IMR-90 (cell line): Measurements from ENCODE around the gene FTL. TPM values are rescaled to one million over a fixed set of nuclear protein-coding genes. Genes with fewer than 3 reads are reported as not detected.
A peak's percentile ranks its signal among the peaks of the same experiment; 100 is the strongest.

ENCODE experiments used
- ATAC-seq: fragments of 200-7000 bp; cut with Tn5 transposase; 2 replicates; pipeline ENCODE4 v1.9.1; 2020; ENCODE audit warnings: low read depth, mild to moderate bottlenecking, moderate library complexity
- BruUV-seq: library from RNA; stranded (reverse); fragments of 400-500 nt; replicated peaks from 2 replicates; lab custom pipeline; 2021; lab: Mats Ljungman, UMichigan
- CTCF ChIA-PET: fragments of 300-600 bp; formaldehyde crosslinking; extraction: SDS; loops from one replicate; lab custom pipeline; 2021; ENCODE audit warnings: antibody characterized with exemption; lab: Yijun Ruan, JAX
- POLR2A ChIA-PET: fragments of 300-600 bp; sonication (Branson Sonifier 250); formaldehyde crosslinking; loops from one replicate; lab custom pipeline; 2022; ENCODE audit warnings: antibody characterized with exemption; ENCODE audit not compliant: unreplicated experiment; lab: Charles Lee
- DNase-seq: peaks from one replicate; pipeline ENCODE4 v3.0.0; 2013
- H2AFZ ChIP-seq: replicated peaks from 2 replicates; pipeline ENCODE3; 2013; ENCODE audit warnings: low read length, mild to moderate bottlenecking; ENCODE audit not compliant: poor library complexity
- H2AK5ac ChIP-seq: 2 replicates; pipeline ENCODE4 v1.6.1; 2013; ENCODE audit warnings: low read depth, low read length, inconsistent platforms
- H2AK9ac ChIP-seq: replicated peaks from 2 replicates; pipeline ENCODE3; 2013; ENCODE audit warnings: mild to moderate bottlenecking, low read depth, low read length, moderate library complexity; ENCODE audit not compliant: poor library complexity
- H2BK120ac ChIP-seq: 2 replicates; pipeline ENCODE4 v1.6.1; 2013; ENCODE audit warnings: low read depth, low read length, inconsistent platforms
- H2BK15ac ChIP-seq: 3 replicates; pipeline ENCODE4 v1.6.1; 2013; ENCODE audit warnings: low read depth, low read length, inconsistent platforms
- H2BK20ac ChIP-seq: 2 replicates; pipeline ENCODE4 v1.6.1; 2013; ENCODE audit warnings: low read depth, mild to moderate bottlenecking, inconsistent platforms, low read length, moderate library complexity
- H2BK5ac ChIP-seq: 2 replicates; pipeline ENCODE4 v1.6.1; 2013; ENCODE audit warnings: mild to moderate bottlenecking, low read depth, low read length, inconsistent platforms; ENCODE audit not compliant: poor library complexity, severe bottlenecking
- H3K14ac ChIP-seq: replicated peaks from 2 replicates; pipeline ENCODE4 v1.6.1; 2013; ENCODE audit warnings: low read depth, low read length, inconsistent platforms
- H3K18ac ChIP-seq: 2 replicates; pipeline ENCODE4 v1.6.1; 2013; ENCODE audit warnings: low read depth, low read length, control low read depth
- H3K23ac ChIP-seq: 2 replicates; pipeline ENCODE4 v1.6.1; 2013; ENCODE audit warnings: low read depth, low read length, inconsistent platforms
- H3K27ac ChIP-seq: 2 replicates; pipeline ENCODE4 v1.5.1; 2013; ENCODE audit warnings: mild to moderate bottlenecking, control low read depth, low read length; ENCODE audit not compliant: insufficient read depth
- H3K27me3 ChIP-seq: 2 replicates; pipeline ENCODE4 v1.6.1; 2013; ENCODE audit warnings: low read length; ENCODE audit not compliant: control insufficient read depth, insufficient read depth
- H3K36me3 ChIP-seq: 2 replicates; pipeline ENCODE4 v1.6.1; 2013; ENCODE audit warnings: low read length, mixed read lengths; ENCODE audit not compliant: control insufficient read depth, insufficient read depth
- H3K4ac ChIP-seq: 2 replicates; pipeline ENCODE4 v1.6.1; 2013; ENCODE audit warnings: low read depth, low read length, inconsistent platforms
- H3K4me1 ChIP-seq: 2 replicates; pipeline ENCODE4 v1.6.1; 2013; ENCODE audit warnings: low read length, mixed read lengths; ENCODE audit not compliant: control insufficient read depth, insufficient read depth
- H3K4me2 ChIP-seq: 2 replicates; pipeline ENCODE4 v1.6.1; 2013; ENCODE audit warnings: low read depth, mild to moderate bottlenecking, control low read depth, low read length, moderate library complexity
- H3K4me3 ChIP-seq: 2 replicates; pipeline ENCODE4 v1.5.1; 2013; ENCODE audit warnings: low read depth, mild to moderate bottlenecking, control low read depth, low read length, moderate library complexity; ENCODE audit not compliant: insufficient read depth
- H3K56ac ChIP-seq: 2 replicates; pipeline ENCODE4 v1.6.1; 2013; ENCODE audit warnings: low read length, inconsistent platforms; ENCODE audit not compliant: insufficient read depth; ENCODE audit errors: extremely low read depth
- H3K79me1 ChIP-seq, 2 experiments: 2 replicates each; pipeline ENCODE4 v1.6.1; 2013; ENCODE audit warnings: low read length in 2 of 2, inconsistent platforms in 1 of 2, low read depth in 1 of 2
- H3K9ac ChIP-seq: 2 replicates; pipeline ENCODE4 v1.6.1; 2013; ENCODE audit warnings: low read depth, low read length, control low read depth
- H3K9me1 ChIP-seq: 2 replicates; pipeline ENCODE4 v1.6.1; 2013; ENCODE audit warnings: low read length, inconsistent platforms; ENCODE audit not compliant: insufficient read depth
- H3K9me3 ChIP-seq: 2 replicates; pipeline ENCODE4 v1.6.1; 2013; ENCODE audit warnings: low read length; ENCODE audit not compliant: control insufficient read depth, insufficient read depth
- H4K20me1 ChIP-seq: 2 replicates; pipeline ENCODE4 v1.6.1; 2013; ENCODE audit warnings: low read length, inconsistent platforms; ENCODE audit not compliant: insufficient read depth
- H4K5ac ChIP-seq: 2 replicates; pipeline ENCODE4 v1.6.1; 2013; ENCODE audit warnings: mild to moderate bottlenecking, low read depth, low read length, control low read depth
- H4K8ac ChIP-seq, 2 experiments: 2 replicates each; pipeline ENCODE4 v1.6.1; 2013; ENCODE audit warnings: low read depth in 2 of 2, low read length in 2 of 2, control low read depth in 1 of 2, inconsistent platforms in 1 of 2
- H4K91ac ChIP-seq: 2 replicates; pipeline ENCODE4 v1.6.1; 2013; ENCODE audit warnings: low read depth, low read length, inconsistent platforms; ENCODE audit not compliant: insufficient read depth
- CEBPB ChIP-seq: IDR thresholded peaks from 2 replicates; pipeline ENCODE4 v1.6.1; 2012; ENCODE audit warnings: low read depth, low read length, improper control_type of control experiment
- CHD1 ChIP-seq: IDR thresholded peaks from 2 replicates; pipeline ENCODE4 v1.6.1; 2012; ENCODE audit warnings: low read depth, low read length, improper control_type of control experiment
- ELK1 ChIP-seq: fragments of 150-350 bp; IDR thresholded peaks from 2 replicates; pipeline ENCODE4 v1.6.1; 2016; ENCODE audit warnings: low read depth, mild to moderate bottlenecking, low read length, moderate library complexity, borderline replicate concordance
- MAFK ChIP-seq: IDR thresholded peaks from 2 replicates; pipeline ENCODE4 v1.6.1; 2012; ENCODE audit warnings: low read depth, low read length, improper control_type of control experiment
- MXI1 ChIP-seq: IDR thresholded peaks from 2 replicates; pipeline ENCODE4 v1.6.1; 2012; ENCODE audit warnings: low read depth, mild to moderate bottlenecking, low read length, moderate library complexity, borderline replicate concordance
- NFE2L2 ChIP-seq: fragments of 150-350 bp; IDR thresholded peaks from 2 replicates; pipeline ENCODE4 v1.6.1; 2016; ENCODE audit warnings: low read depth, mild to moderate bottlenecking, low read length
- POLR2A ChIP-seq: IDR thresholded peaks from 2 replicates; pipeline ENCODE4 v1.6.1; 2012; ENCODE audit warnings: mild to moderate bottlenecking, low read depth, low read length
- RCOR1 ChIP-seq: IDR thresholded peaks from 2 replicates; pipeline ENCODE4 v1.6.1; 2012; ENCODE audit warnings: mild to moderate bottlenecking, low read length, improper control_type of control experiment; ENCODE audit not compliant: insufficient replicate concordance
- RFX5 ChIP-seq: IDR thresholded peaks from 2 replicates; pipeline ENCODE4 v1.8.0; 2012; ENCODE audit warnings: low read depth, mild to moderate bottlenecking, low read length, moderate library complexity
- SMC3 ChIP-seq: fragments of 150-350 bp; IDR thresholded peaks from 2 replicates; pipeline ENCODE4 v1.6.1; 2016; ENCODE audit warnings: low read depth, mild to moderate bottlenecking, antibody characterized with exemption, low read length, moderate library complexity
- WGBS, 2 experiments: methylation state at CpG; one replicate each; pipeline versions ENCODE4 v1.1.5 to v1.1.7; 2013; ENCODE audit warnings: missing lambda C conversion rate in 2 of 2; ENCODE audit not compliant: insufficient read length in 1 of 2; ENCODE audit errors: extremely low coverage in 2 of 2; 5-methylcytosine and 5-hydroxymethylcytosine counted together
- dilution Hi-C: fragments of 300-500 bp; cut with HindIII; formaldehyde crosslinking; loops from one replicate; pipeline ENCODE4 v1.14.3; 2018; ENCODE audit warnings: low sequenced_read_pairs; ENCODE audit not compliant: unreplicated experiment
- in situ Hi-C: fragments of 300-500 bp; cut with MboI; formaldehyde crosslinking; loops from 3 replicates; pipeline ENCODE4 v1.14.3; 2019; ENCODE audit warnings: low sequenced_read_pairs, inconsistent platforms, mixed read lengths
- intact Hi-C: fragments of 100-400 bp; cut with micrococcal nuclease; formaldehyde crosslinking; loops from 2 replicates; pipeline ENCODE4 v1.10.0; 2022
- polyA plus RNA-seq, 3 experiments: library from polyadenylated mRNA; depleted of rRNA; stranded (reverse); fragments of >200 nt; gene quantifications; 2 replicates each; pipeline ENCODE4 v1.2.3, GENCODE V29; 2012; ENCODE audit warnings: low replicate concordance in 1 of 3
- total RNA-seq: library from RNA; depleted of rRNA; stranded (reverse); fragments of >200 nt; gene quantifications from 2 replicates; pipeline ENCODE4 v1.2.3, GENCODE V29; 2012

FTL gene
- total and polyA plus RNA-seq, 2 of the 4 experiments (the other 2 are of a cell fraction), result 1,057 to 2,944 TPM

- H3K4me3 ChIP-seq, result peak overlapping the region; percentile 78; the same call in 1 of the 2 replicates
- DNase-seq, result peak; percentile 67
- no peak overlapping the region for H3K9ac ChIP-seq
- no peak overlapping the region for H3K18ac ChIP-seq
- peaks cover 11% of the 10 kb centered on the region for H3K9me1 ChIP-seq
- 0 out of 2 replicates have a peak overlapping the region, but pooled peaks have one; percentile 28 for H2AK5ac ChIP-seq
- H3K79me1 ChIP-seq, result peaks cover 0 to 45% of the 10 kb centered on the region in 2 experiments; a peak in 3 of 4 replicates
- peaks cover 16% of the 10 kb centered on the region for H3K4me1 ChIP-seq
- H3K27me3 ChIP-seq, result no peaks in the 10 kb centered on the region
- WGBS, 2 experiments, result 93% methylated on average over 3 of the region's 14 CpGs; no CpG with 5 or more reads in 1 of the 2 experiments
- H4K20me1 ChIP-seq, result peaks cover 45% of the 10 kb centered on the region
- H4K91ac ChIP-seq, result no peak overlapping the region
- no peak overlapping the region for H2BK20ac ChIP-seq
- TF ChIP-seq CHD1 (no peak), MXI1 (no peak), RFX5 (no peak), ELK1 (no peak), POLR2A (no peak; the same call in none of the 2 replicates), MAFK (peak; percentile 94), NFE2L2 (peak; percentile 43; the same call in 1 of the 2 replicates), SMC3 (no peak), CEBPB (no peak), RCOR1 (no peak)
- in situ Hi-C loops, result loop anchor here (10.0 kb wide), 1 partner anchor 323 kb away; the partner anchor contains the start of gene CA11
- H3K9me3 ChIP-seq, result no peaks in the 10 kb centered on the region
- POLR2A ChIA-PET, result interaction anchor here (0.6 to 1.0 kb wide), 5 partner anchors 25 to 176 kb away, joined by 3 to 4 read pairs (median 3); partner anchors contain the start of gene PPP1R15A
- peak overlapping the region in 1 of 2 experiments; percentile 22; a peak in 1 of 4 replicates for H4K8ac ChIP-seq
- H3K36me3 ChIP-seq, result peaks cover 32% of the 10 kb centered on the region
- H2AFZ ChIP-seq, result no peak overlapping the region
- intact Hi-C loops, result loop anchor here (10.0 kb wide), 1 partner anchor 323 kb away; the partner anchor contains the start of gene CA11
- H3K56ac ChIP-seq, result no peak overlapping the region
- no peak overlapping the region; the same call in 1 of the 2 replicates for H3K23ac ChIP-seq
- H3K4ac ChIP-seq, result no peak overlapping the region
- no peak overlapping the region; the same call in 1 of the 2 replicates for H3K27ac ChIP-seq
- BruUV-seq, result no TSS peak
- H3K14ac ChIP-seq, result no peak overlapping the region
- dilution Hi-C loops, result no loop called here
- H2BK15ac ChIP-seq, result no peak overlapping the region
- H2BK5ac ChIP-seq, result no peak overlapping the region
- H2BK120ac ChIP-seq, result no peak overlapping the region
- peak; percentile 0 for ATAC-seq
- CTCF ChIA-PET, result interaction anchor here (0.6 to 1.3 kb wide), 2 partner anchors 26 to 112 kb away, joined by 3 read pairs; partner anchors contain the start of genes GYS1 and RUVBL2
- peak overlapping the region; percentile 47 for H2AK9ac ChIP-seq
- peak overlapping the region; percentile 91; the same call in 1 of the 2 replicates for H3K4me2 ChIP-seq
- no peak overlapping the region for H4K5ac ChIP-seq
Measured at GRCh38 chr19:48967346-48968178, 2.5 kb downstream of the FTL start.
